GM21447 (cell line): ENCODE measurements around the gene LONRF2.

Experiments used
- ATAC-seq: cut with Tn5 transposase; IDR thresholded peaks from one replicate; pipeline ENCODE4 v1.9.1; 2021; ENCODE audit not compliant: unreplicated experiment

LONRF2 gene

DNA sequence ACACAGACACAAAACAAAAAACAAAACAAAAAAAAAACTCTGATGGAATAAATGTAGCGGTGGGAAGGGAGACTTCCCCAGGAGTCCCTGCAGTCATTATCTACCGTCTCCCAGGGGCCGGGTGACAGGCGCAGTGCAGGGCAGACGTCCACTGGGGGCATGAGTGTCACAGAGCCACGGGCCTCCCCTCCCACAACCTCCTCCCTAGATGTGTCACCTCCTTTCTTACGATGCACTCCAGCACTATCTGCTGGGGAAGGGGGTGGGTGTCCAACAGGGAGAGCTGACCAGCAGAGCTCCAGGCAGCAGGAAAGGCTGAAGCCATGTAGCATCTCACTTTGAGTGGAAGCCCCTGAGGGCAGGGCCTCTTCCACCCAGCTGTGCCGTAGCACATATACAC, 84.5 kb downstream of the LONRF2 start:
- ATAC-seq, result no peak

GRCh38 chr2:100237163-100237562, 85.1 kb downstream of the LONRF2 start:
- ATAC-seq, result no peak

DNA sequence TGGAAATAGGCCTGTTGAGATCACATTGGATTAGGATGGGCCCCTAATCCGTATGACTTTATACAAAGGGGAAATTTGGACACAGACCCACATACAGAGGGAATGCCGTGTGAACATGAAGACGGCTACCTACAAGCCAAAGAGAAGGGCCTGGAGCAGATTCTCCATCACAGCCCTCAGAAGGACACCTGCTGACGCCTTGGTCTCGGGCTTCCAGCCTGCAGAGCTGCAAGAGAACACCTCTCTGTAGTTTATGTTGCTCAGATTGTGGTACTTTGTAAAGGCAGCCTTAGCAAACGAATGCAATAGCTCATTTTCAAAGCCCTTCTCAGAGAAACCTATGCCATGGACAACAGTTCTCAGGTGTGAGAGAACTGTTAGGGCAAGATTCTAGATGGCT, 86.1 kb downstream of the LONRF2 start:
- ATAC-seq, result no peak

GRCh38 chr2:100235581-100235980, 86.7 kb downstream of the LONRF2 start:
- no peak for ATAC-seq

DNA sequence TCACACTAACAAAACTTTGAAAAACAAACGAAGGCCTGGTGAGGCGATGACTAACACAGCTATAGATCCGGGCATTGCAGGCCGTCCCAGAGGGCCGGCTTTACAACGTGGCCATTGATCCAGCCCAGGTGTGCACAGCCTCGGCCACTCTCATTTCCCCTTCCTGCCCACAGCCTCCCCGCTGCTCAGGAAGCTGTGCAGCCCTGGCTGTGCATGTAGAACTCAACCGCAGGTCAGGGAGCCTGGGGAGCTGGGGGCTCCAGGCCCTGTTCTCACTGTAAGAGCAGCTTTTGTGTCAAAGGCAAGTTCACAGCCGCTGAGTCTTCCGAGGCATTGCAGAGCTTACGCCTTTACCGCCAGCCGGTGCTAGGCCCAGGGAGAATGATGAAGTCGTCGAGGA, 87.2 kb downstream of the LONRF2 start:
- peak; percentile 99 for ATAC-seq

GRCh38 chr2:100234141-100234540, 88.2 kb downstream of the LONRF2 start:
- no peak for ATAC-seq

DNA sequence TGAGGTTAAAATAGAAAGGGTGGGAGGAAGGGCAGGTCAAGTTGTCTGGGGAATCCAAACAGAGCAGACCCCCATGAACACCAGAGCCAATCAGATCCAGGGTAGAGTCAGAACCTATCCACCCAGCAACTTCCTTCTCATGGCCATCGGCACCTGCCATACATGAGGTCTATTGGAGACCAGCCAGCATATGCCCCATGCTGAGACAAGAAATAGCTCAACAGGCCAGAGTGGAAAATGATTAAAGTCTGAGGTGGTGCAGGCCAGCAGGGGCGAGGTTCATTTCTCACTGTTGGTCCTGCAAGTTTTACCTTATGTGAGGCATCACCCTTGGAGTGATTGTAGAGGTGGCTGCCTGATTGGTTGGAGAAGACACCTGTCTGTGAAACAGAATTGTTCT, 89.2 kb downstream of the LONRF2 start:
- no peak for ATAC-seq

DNA sequence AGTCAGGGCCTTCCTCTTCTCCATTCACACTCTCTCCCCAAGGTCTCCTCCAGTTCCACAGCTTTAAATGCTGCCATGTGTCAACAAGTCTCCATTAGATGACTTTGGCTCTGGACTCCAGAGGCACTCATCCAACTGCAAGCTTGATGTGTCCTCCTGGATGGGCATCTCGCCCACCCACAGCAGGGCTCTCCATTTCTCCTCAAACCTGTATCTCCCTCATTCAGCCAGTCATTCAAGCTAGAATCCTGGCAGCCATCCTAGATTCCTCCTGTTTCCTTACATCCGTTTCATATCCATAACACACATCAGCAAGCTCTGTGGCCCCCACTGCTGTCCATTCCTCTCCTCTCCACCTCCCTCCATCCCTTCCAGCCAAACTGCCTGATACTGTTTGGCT, 91.5 kb downstream of the LONRF2 start:
- ATAC-seq, result no peak

GRCh38 chr2:100228967-100229366, 93.3 kb downstream of the LONRF2 start:
- ATAC-seq, result no peak

DNA sequence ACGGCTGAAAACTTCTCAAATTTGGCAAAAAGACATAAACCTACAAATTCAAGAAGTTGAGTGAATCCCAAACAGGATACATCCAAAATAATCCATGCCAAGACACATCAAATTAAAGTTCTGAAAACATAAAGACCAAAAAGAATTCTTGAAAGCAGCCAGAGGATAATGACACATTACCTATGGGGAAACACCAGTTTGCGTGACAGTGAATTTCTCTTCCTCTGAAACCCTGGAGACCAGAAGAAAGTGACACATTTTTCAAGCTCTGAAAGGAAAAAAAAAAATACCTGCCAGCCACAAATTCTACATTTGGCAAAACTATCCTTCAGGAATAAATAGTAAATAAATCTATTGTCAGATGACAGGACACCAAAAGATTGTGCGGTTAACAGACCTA, 93.9 kb downstream of the LONRF2 start:
- ATAC-seq, result no peak

DNA sequence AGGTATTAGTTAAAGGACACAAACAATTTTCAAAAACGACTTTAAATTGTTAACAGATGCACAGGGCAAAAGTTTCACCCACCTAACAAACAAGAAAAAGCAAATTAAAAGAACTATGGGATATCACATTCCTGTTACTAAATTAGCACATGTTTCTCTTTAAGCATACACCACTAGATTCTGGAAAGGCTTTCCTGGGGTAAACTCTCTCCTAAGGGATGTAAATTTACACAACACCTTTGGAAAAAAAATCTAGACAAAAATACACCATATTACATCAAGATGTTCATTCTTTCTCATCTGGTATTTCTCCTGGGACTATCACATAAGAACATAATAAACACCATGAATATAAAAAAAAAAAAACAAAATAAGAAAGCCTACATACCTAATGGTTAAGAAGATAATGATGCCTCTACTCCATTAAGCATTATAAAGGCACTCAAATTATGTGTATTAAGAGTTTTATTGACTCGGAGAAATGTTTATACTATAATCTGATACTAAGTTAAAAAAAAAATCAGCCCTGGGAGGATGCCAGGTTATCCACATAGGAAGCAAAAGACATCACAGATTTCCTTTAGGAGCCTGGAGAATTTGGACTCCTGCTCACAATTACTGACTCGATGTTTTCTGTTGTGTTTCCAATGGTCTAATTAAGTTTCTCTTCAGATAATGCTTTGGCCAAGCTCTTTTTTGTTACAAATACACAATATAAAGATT, 97.2 kb downstream of the LONRF2 start:
- no peak for ATAC-seq

GRCh38 chr2:100223502-100223901, 98.8 kb downstream of the LONRF2 start:
- ATAC-seq, result no peak
